ENCODE results near the gene LSM5.
"Not testable (repeated sequence)": the region's sequence is repeated elsewhere in the genome, so short reads cannot be mapped to it uniquely, and the experiment has no call there.

DNA sequence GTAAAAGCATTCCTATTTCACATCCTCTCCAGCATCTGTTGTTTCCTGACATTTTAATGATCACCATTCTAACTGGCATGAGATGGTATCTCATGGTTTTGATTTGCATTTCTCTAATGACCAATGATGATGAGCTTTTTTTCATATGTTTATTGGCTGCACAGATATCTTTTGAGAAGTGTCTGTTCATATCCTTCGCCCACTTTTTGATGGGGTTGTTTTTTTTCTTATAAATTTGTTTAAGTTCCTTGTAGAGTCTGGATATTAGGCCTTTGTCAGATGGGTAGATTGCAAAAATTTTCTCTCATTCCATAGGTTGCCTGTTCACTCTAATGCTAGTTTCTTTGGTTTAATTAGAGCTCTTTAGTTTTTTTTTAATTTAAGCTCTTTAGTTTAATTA is 10.0 kb upstream of the LSM5 start:
- TF ChIP-seq POLR2AphosphoS5, POLR2A (IDR thresholded peaks at IDR 0.05): not testable (repeated sequence)
- TF ChIP-seq, protein P1, sequence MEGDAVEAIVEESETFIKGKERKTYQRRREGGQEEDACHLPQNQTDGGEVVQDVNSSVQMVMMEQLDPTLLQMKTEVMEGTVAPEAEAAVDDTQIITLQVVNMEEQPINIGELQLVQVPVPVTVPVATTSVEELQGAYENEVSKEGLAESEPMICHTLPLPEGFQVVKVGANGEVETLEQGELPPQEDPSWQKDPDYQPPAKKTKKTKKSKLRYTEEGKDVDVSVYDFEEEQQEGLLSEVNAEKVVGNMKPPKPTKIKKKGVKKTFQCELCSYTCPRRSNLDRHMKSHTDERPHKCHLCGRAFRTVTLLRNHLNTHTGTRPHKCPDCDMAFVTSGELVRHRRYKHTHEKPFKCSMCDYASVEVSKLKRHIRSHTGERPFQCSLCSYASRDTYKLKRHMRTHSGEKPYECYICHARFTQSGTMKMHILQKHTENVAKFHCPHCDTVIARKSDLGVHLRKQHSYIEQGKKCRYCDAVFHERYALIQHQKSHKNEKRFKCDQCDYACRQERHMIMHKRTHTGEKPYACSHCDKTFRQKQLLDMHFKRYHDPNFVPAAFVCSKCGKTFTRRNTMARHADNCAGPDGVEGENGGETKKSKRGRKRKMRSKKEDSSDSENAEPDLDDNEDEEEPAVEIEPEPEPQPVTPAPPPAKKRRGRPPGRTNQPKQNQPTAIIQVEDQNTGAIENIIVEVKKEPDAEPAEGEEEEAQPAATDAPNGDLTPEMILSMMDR (IDR thresholded peaks at IDR 0.05): not testable (repeated sequence)

Measured in gastroesophageal sphincter (tissue), 3 donors.